GM12875 (cell line): Measurements from ENCODE around the gene RASA3.
"Not testable (repeated sequence)": the region's sequence is repeated elsewhere in the genome, so short reads cannot be mapped to it uniquely, and the experiment has no call there.

Experiments used
- H3K4me3 ChIP-seq: one replicate; pipeline ENCODE4 v1.5.1; 2011; ENCODE audit warnings: low read depth, low read length, control low read depth
- CTCF ChIP-seq: IDR thresholded peaks from 2 replicates; pipeline ENCODE4 v1.5.1; 2011; ENCODE audit warnings: low read depth, mild to moderate bottlenecking, control low read depth, inconsistent platforms, low read length, moderate library complexity, borderline replicate concordance; ENCODE audit not compliant: insufficient read depth

RASA3 gene

GRCh38 chr13:114078461-114079451, 53.7 kb downstream of the RASA3 start:
- TF ChIP-seq CTCF, result no peak
- no peak overlapping the region for H3K4me3 ChIP-seq

- TF ChIP-seq CTCF, result no peak
- no peak overlapping the region for H3K4me3 ChIP-seq
These were observed 54.5 kb downstream of the RASA3 start for GRCh38 chr13:114077933-114078325.

- H3K4me3 ChIP-seq, result no peak overlapping the region
- TF ChIP-seq CTCF, result no peak
These were observed 55.1 kb downstream of the RASA3 start for GRCh38 chr13:114077099-114077932.

- no peak overlapping the region for H3K4me3 ChIP-seq
- TF ChIP-seq CTCF, result no peak
These were observed 55.9 kb downstream of the RASA3 start for GRCh38 chr13:114076329-114077090.

GRCh38 chr13:114075811-114076210, 56.6 kb downstream of the RASA3 start:
- not testable (repeated sequence) for H3K4me3 ChIP-seq

GRCh38 chr13:114074671-114075315, 57.6 kb downstream of the RASA3 start:
- H3K4me3 ChIP-seq, result no peak overlapping the region
- TF ChIP-seq CTCF, result no peak
